Large intestine (tissue), 3 donors: ENCODE measurements around the gene NBEAL2. TPM values are rescaled to one million over a fixed set of nuclear protein-coding genes. Genes with fewer than 3 reads are reported as not detected.

Experiments
- DNase-seq, 2 donors: peaks; one replicate each; pipeline versions ENCODE4 v3.0.0 to v3.0.0-alpha.2; 2013
- H3K27ac ChIP-seq: one replicate; pipeline ENCODE4 v1.5.1; 2013; ENCODE audit warnings: low read length
- H3K27me3 ChIP-seq: 2 replicates; pipeline ENCODE4 v1.6.1; 2013; ENCODE audit warnings: low read length; ENCODE audit not compliant: control insufficient read depth, insufficient read depth
- H3K36me3 ChIP-seq: 2 replicates; pipeline ENCODE4 v1.6.1; 2013; ENCODE audit warnings: low read length; ENCODE audit not compliant: control insufficient read depth, insufficient read depth
- H3K4me1 ChIP-seq: one replicate; pipeline ENCODE4 v1.6.1; 2013; ENCODE audit warnings: low read length; ENCODE audit not compliant: control insufficient read depth, insufficient read depth
- H3K4me3 ChIP-seq: one replicate; pipeline ENCODE4 v1.5.1; 2013; ENCODE audit warnings: low read length
- H3K9me3 ChIP-seq: one replicate; pipeline ENCODE4 v1.6.1; 2013; ENCODE audit warnings: mild to moderate bottlenecking, low read depth, low read length, moderate library complexity; ENCODE audit not compliant: control insufficient read depth
- WGBS: methylation state at CpG from one replicate; pipeline ENCODE4 v1.1.5; 2013; ENCODE audit warnings: low lambda C conversion rate; ENCODE audit not compliant: insufficient coverage; 5-methylcytosine and 5-hydroxymethylcytosine counted together
- polyA plus RNA-seq: library from polyadenylated mRNA; unstranded; fragments of 120-200 nt; gene quantifications from one replicate; pipeline ENCODE4 v1.2.1, GENCODE V29; 2013

NBEAL2 gene
- polyA plus RNA-seq, 1 donor, result 40.8 TPM

DNA sequence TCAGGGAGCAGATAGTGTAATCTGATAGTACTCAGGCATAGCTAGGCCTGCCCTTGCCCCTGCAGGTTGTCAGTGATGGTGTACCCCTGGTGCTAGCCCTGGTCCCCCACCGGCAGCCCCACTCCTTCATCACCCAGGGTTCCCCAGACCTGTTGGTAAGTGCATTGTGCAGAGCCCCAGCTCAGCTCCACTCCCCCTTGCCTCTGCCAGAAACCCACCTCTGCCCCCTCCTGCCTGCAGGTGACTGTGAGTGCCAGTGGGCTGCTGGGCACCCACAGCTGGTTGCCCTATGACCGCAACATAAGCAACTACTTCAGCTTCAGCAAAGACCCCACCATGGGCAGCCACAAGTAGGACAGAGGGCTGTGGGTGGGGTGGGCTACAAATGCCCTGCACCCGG, 27.5 kb downstream of the NBEAL2 start:
- Histone ChIP-seq H3K27ac (no peak overlapping the region), H3K27me3 (no peaks in the 10 kb centered on the region), H3K4me3 (no peak overlapping the region), H3K9me3 (no peaks in the 10 kb centered on the region), H3K4me1 (peaks cover 9% of the 10 kb centered on the region), H3K36me3 (peaks cover 51% of the 10 kb centered on the region)
- no CpG with 5 or more reads among the region's 3 CpGs for WGBS
- no peak for DNase-seq

- H3K27ac ChIP-seq, result no peak overlapping the region
- H3K27me3 ChIP-seq, result no peaks in the 10 kb centered on the region
- peaks cover 9% of the 10 kb centered on the region for H3K4me1 ChIP-seq
- H3K4me3 ChIP-seq, result no peak overlapping the region
- no peak for DNase-seq
- WGBS, result no CpG with 5 or more reads among the region's 16 CpGs
- no peaks in the 10 kb centered on the region for H3K9me3 ChIP-seq
- peaks cover 45% of the 10 kb centered on the region for H3K36me3 ChIP-seq
Measured at GRCh38 chr3:47007482-47008233, 28.2 kb downstream of the NBEAL2 start.

DNA sequence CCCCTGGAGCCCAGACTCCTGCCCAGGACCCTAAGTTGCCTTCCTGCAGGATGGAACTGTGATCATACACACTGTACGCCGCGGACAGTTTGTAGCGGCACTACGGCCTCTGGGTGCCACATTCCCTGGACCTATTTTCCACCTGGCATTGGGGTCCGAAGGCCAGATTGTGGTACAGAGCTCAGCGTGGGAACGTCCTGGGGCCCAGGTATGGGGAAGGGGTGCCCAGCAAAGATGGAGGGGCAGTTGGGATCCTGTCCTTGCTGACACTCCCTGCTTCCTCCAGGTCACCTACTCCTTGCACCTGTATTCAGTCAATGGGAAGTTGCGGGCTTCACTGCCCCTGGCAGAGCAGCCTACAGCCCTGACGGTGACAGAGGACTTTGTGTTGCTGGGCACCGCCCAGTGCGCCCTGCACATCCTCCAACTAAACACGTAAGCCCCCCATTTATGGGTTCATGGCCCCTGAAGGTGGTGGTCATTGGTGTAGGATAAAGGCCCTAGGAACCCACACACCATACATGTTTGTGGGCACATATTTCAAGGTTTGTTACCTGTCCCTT, 28.8 kb downstream of the NBEAL2 start:
- H3K27me3 ChIP-seq, result no peaks in the 10 kb centered on the region
- no peak for DNase-seq
- no peak overlapping the region for H3K4me3 ChIP-seq
- peaks cover 9% of the 10 kb centered on the region for H3K4me1 ChIP-seq
- H3K9me3 ChIP-seq, result no peaks in the 10 kb centered on the region
- no CpG with 5 or more reads among the region's 13 CpGs for WGBS
- H3K27ac ChIP-seq, result no peak overlapping the region
- peaks cover 42% of the 10 kb centered on the region for H3K36me3 ChIP-seq

GRCh38 chr3:47008851-47009224, 29.4 kb downstream of the NBEAL2 start:
- DNase-seq, result no peak
- Histone ChIP-seq H3K9me3 (no peaks in the 10 kb centered on the region), H3K4me1 (peaks cover 9% of the 10 kb centered on the region), H3K36me3 (peaks cover 37% of the 10 kb centered on the region), H3K27ac (no peak overlapping the region), H3K4me3 (peak overlapping the region; percentile 76), H3K27me3 (no peaks in the 10 kb centered on the region)
- no CpG with 5 or more reads among the region's 23 CpGs for WGBS

DNA sequence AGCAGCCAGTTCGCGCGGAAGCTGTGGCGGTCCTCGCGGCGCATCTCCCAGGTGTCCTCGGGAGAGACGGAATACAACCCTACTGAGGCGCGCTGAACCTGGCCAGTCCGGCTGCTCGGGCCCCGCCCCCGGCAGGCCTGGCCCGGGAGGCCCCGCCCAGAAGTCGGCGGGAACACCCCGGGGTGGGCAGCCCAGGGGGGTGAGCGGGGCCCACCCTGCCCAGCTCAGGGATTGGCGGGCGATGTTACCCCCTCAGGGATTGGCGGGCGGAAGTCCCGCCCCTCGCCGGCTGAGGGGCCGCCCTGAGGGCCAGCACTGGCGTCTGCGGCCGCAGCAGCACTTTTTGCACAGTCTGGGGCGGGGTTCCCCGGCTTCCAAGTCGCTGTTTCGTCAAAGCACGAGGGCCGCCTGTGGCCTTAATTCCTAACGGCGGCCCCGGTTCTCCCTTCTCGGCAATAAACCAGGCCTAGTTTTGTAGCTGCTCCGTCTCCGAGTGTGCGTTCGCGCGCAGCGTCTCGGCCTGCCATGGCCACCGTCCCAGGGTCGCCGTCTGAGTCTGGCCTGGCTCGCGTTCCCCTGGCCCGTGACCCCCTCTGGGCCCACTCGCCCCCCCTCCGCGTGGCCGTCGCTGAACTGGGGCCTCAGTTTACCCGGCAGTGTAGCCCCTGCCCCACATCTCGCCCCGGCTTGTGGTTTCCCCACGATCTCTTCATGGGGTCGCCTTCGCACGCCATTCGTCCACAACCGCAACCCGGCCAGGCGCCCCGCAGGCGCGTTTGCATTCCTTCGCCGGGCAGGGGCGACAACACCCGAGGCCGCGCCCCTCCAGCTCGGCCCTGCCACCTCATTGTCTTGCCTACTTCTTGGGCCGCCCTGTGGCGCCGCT, 30.0 kb downstream of the NBEAL2 start:
- peak overlapping the region; percentile 76 for H3K4me3 ChIP-seq
- no CpG with 5 or more reads among the region's 85 CpGs for WGBS
- peak overlapping the region; percentile 77 for H3K27ac ChIP-seq

GRCh38 chr3:47010111-47010712, 30.7 kb downstream of the NBEAL2 start:
- Histone ChIP-seq H3K9me3 (no peaks in the 10 kb centered on the region), H3K36me3 (peaks cover 32% of the 10 kb centered on the region), H3K27me3 (no peaks in the 10 kb centered on the region), H3K27ac (peak overlapping the region; percentile 77), H3K4me3 (peak overlapping the region; percentile 76), H3K4me1 (peaks cover 10% of the 10 kb centered on the region)
- peak in 1 of 2 donors; percentile 30 for DNase-seq
- no CpG with 5 or more reads among the region's 23 CpGs for WGBS

More for the DNA sequence above, 30.0 kb downstream of the NBEAL2 start:
- H3K9me3 ChIP-seq, result no peaks in the 10 kb centered on the region
- H3K27me3 ChIP-seq, result no peaks in the 10 kb centered on the region
- DNase-seq, result peak; percentile 95 to 97
- H3K36me3 ChIP-seq, result peaks cover 37% of the 10 kb centered on the region
- H3K4me1 ChIP-seq, result peaks cover 9% of the 10 kb centered on the region

DNA sequence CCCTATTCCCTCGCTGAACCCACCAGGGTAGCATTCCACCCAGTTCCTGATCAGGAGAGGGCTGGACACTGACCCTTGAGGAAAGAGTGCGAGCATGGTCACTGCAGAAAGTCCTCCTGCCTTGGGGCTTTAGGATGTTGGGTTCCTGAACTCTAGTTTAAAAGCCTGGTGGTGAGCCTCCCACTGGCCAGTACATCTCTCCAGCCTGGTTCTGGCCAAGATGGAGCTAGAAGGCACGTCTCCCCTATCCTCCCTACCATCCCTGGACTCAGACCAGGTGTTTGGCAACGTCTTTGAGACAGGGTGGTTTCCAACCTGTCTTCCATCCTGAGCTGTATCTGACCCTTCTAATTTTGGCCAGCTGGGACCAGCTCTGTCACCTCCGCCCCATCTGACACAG, 31.4 kb downstream of the NBEAL2 start:
- Histone ChIP-seq H3K36me3 (peaks cover 29% of the 10 kb centered on the region), H3K4me3 (no peak overlapping the region), H3K4me1 (peaks cover 15% of the 10 kb centered on the region), H3K9me3 (no peaks in the 10 kb centered on the region), H3K27me3 (no peaks in the 10 kb centered on the region), H3K27ac (no peak overlapping the region)
- DNase-seq, result no peak
- WGBS, result no CpG with 5 or more reads among the region's 5 CpGs

- WGBS, result no CpG with 5 or more reads among the region's 6 CpGs
- H3K27ac ChIP-seq, result no peak overlapping the region
- H3K9me3 ChIP-seq, result no peaks in the 10 kb centered on the region
Measured at GRCh38 chr3:47011371-47011770, 31.9 kb downstream of the NBEAL2 start.

GRCh38 chr3:47012342-47013230, 33.1 kb downstream of the NBEAL2 start:
- Histone ChIP-seq H3K4me1 (peaks cover 27% of the 10 kb centered on the region), H3K4me3 (no peak overlapping the region), H3K36me3 (peaks cover 33% of the 10 kb centered on the region), H3K9me3 (no peaks in the 10 kb centered on the region), H3K27me3 (no peaks in the 10 kb centered on the region), H3K27ac (no peak overlapping the region)
- DNase-seq, result no peak
- WGBS, result no CpG with 5 or more reads among the region's 10 CpGs

More at GRCh38 chr3:47011371-47011770, 31.9 kb downstream of the NBEAL2 start:
- DNase-seq, result no peak
- Histone ChIP-seq H3K4me3 (no peak overlapping the region), H3K4me1 (peaks cover 19% of the 10 kb centered on the region), H3K36me3 (peaks cover 24% of the 10 kb centered on the region), H3K27me3 (no peaks in the 10 kb centered on the region)
